Measurements from ENCODE around the gene MAP7D3. TPM values are rescaled to one million over a fixed set of nuclear protein-coding genes. Genes with fewer than 3 reads are reported as not detected.
A peak's percentile ranks its signal among the peaks of the same experiment; 100 is the strongest.

The MAP7D3 gene
- total RNA-seq, 1 donor from 2014 or later: 84.7 TPM

DNA sequence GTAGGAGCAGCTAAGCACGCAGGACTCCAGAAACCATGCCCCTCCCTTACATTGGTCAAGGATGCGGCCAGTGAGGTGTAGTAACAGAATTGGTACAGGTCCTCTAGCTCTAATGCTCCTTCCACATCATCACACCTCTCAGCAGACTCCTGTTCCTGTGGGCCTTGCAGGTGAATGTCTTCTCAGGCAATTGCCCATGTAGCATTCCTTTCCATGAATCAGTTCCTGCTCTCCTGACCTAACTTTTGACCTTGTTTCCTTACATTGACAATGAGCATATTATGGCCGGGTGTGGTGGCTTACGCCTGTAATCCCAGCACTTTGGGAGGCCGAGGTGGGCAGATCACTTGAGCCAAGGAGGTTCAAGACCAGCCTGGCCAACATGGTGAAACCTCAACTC is 31.3 kb downstream of the MAP7D3 start:
- TF ChIP-seq, protein P1, sequence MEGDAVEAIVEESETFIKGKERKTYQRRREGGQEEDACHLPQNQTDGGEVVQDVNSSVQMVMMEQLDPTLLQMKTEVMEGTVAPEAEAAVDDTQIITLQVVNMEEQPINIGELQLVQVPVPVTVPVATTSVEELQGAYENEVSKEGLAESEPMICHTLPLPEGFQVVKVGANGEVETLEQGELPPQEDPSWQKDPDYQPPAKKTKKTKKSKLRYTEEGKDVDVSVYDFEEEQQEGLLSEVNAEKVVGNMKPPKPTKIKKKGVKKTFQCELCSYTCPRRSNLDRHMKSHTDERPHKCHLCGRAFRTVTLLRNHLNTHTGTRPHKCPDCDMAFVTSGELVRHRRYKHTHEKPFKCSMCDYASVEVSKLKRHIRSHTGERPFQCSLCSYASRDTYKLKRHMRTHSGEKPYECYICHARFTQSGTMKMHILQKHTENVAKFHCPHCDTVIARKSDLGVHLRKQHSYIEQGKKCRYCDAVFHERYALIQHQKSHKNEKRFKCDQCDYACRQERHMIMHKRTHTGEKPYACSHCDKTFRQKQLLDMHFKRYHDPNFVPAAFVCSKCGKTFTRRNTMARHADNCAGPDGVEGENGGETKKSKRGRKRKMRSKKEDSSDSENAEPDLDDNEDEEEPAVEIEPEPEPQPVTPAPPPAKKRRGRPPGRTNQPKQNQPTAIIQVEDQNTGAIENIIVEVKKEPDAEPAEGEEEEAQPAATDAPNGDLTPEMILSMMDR (IDR thresholded peaks at IDR 0.05): no peak
- Mint-ChIP-seq H3K27ac (ENCODE audit: unreplicated experiment) (peak overlapping the region; percentile 52), H3K36me3 (ENCODE audit: unreplicated experiment) (peaks cover 52% of the 10 kb centered on the region), H3K4me3 (ENCODE audit: unreplicated experiment) (no peak overlapping the region), H3K4me1 (ENCODE audit: unreplicated experiment) (peaks cover 20% of the 10 kb centered on the region), H3K9me3 (ENCODE audit: unreplicated experiment) (no peaks in the 10 kb centered on the region), H3K27me3 (ENCODE audit: unreplicated experiment) (no peaks in the 10 kb centered on the region)
- DNase-seq (ENCODE audit: extremely low spot score, unreplicated experiment): no peak

DNA sequence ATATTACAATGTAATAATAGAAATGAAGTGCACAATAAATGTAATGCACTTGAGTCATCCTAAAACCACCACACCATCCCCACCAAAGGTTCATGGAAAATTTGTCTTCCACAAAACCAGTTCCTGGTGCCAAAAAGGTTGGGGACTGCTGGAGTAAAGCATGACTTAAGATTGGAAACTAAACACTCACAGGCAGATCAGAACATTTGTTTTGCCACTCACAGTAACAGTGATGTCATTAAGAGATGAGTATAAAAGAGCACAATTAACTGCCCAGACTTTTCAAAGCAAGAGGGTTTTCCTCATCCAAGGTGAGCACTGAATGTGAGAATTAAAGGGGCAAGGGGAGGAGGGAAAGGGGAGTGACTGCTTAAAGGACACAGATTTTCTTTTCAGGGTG is 35.6 kb downstream of the MAP7D3 start:
- Mint-ChIP-seq H3K9me3 (ENCODE audit: unreplicated experiment) (no peaks in the 10 kb centered on the region), H3K27ac (ENCODE audit: unreplicated experiment) (peak overlapping the region; percentile 94), H3K4me1 (ENCODE audit: unreplicated experiment) (peaks cover 52% of the 10 kb centered on the region), H3K36me3 (ENCODE audit: unreplicated experiment) (peaks cover 33% of the 10 kb centered on the region), H3K4me3 (ENCODE audit: unreplicated experiment) (no peak overlapping the region), H3K27me3 (ENCODE audit: unreplicated experiment) (no peaks in the 10 kb centered on the region)
- DNase-seq (ENCODE audit: extremely low spot score, unreplicated experiment): no peak
- TF ChIP-seq, protein P1 (IDR thresholded peaks at IDR 0.05): no peak

DNA sequence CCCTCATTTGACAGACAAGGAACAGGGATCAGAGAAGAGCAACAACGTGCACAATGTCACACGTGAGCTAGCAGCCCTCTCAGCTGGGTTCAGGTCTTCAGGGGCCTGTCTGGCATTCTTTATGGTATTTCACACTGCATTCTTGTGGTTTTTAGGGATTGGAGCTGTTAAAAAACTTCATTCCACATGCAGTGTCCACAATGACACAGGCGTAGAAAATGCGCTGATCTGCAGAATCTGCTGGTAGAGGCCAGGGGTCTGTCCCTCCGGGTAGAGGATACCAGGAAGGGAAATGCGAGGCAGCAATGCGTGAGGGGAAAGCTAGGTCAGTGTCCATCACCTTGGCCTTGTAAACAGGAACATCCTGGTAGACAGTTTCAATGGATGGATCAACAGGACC is 36.6 kb downstream of the MAP7D3 start:
- Mint-ChIP-seq H3K27ac (ENCODE audit: unreplicated experiment) (peak overlapping the region; percentile 94), H3K27me3 (ENCODE audit: unreplicated experiment) (no peaks in the 10 kb centered on the region), H3K36me3 (ENCODE audit: unreplicated experiment) (peaks cover 36% of the 10 kb centered on the region), H3K4me1 (ENCODE audit: unreplicated experiment) (peaks cover 62% of the 10 kb centered on the region), H3K9me3 (ENCODE audit: unreplicated experiment) (no peaks in the 10 kb centered on the region), H3K4me3 (ENCODE audit: unreplicated experiment) (no peak overlapping the region)
- TF ChIP-seq, protein P1 (IDR thresholded peaks at IDR 0.05): no peak
- peak; percentile 92 for DNase-seq (ENCODE audit: extremely low spot score, unreplicated experiment)

DNA sequence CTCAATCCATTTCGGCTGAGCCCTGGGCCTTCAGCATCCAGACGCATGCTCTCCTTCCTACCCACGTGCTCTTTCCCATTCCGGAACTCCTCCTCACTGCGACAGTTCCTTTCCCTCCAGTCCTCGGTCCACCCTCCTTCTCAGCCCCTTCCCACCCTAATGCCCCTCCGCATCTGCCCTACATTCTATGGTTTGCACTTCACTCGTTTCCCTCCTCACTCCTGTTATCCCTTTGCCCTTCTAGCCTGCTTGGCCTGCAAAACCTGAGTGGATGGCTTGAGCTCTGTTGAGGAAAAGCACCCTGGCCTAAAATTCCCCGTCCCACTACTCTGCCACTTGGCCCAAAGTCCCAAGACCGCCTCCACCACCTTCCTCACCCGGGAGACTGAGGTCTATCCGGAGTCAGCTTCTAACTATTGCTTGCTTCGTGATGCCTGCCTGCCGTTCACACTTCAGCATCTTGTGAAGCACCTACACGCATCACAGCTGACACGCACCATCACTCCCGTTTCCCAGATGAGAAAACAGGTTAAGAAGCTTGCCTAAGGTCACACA is 38.6 kb downstream of the MAP7D3 start:
- H3K4me1 Mint-ChIP-seq (ENCODE audit: unreplicated experiment): peaks cover 72% of the 10 kb centered on the region
- no peaks in the 10 kb centered on the region for H3K9me3 Mint-ChIP-seq (ENCODE audit: unreplicated experiment)
- H3K36me3 Mint-ChIP-seq (ENCODE audit: unreplicated experiment): peaks cover 30% of the 10 kb centered on the region
- no peak for DNase-seq (ENCODE audit: extremely low spot score, unreplicated experiment)
- TF ChIP-seq, protein P1 (IDR thresholded peaks at IDR 0.05): no peak
- H3K27ac Mint-ChIP-seq (ENCODE audit: unreplicated experiment): peak overlapping the region; percentile 94
- no peak overlapping the region for H3K4me3 Mint-ChIP-seq (ENCODE audit: unreplicated experiment)
- H3K27me3 Mint-ChIP-seq (ENCODE audit: unreplicated experiment): no peaks in the 10 kb centered on the region

DNA sequence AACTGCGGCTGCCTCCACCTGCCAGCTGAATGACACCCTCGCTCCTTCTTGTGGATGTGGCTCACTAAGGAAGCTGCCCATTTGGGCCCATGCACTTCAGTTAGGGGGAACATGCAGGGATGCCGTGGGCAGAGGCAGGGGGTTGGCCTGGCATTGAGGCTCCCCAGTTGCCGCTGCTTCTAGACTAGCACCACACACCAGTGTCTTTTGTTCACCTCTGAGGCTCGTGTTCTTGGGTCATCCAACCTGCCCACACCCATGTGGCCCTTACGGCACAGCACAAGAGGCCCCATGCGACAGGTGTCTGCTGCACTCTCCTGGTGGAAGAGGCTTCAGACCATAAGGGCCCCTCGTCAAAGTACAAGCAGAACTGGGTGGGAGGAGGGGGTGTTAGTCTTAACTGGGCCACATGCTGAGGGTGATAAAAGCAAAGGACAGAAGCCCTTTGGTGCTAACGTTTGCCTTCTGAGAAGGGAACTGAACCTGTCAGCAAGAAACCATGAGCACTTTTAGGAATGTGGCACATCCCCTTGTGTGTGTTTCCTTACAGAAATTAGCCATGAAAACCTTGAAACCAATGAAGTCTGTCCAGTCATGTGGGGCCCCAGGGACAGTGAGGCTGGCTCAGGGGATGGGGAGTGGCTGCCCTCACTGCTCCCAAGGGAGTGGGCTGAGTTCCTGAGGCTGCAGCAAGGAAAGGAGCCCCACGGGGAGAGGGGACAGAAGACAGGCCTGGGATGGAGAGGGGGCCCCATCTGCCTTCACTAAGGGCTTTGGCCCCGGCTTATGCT is 39.2 kb downstream of the MAP7D3 start:
- TF ChIP-seq, protein P1 (IDR thresholded peaks at IDR 0.05): no peak
- peak overlapping the region; percentile 94 for H3K27ac Mint-ChIP-seq (ENCODE audit: unreplicated experiment)

More for the DNA sequence above, 39.2 kb downstream of the MAP7D3 start:
- no peaks in the 10 kb centered on the region for H3K9me3 Mint-ChIP-seq (ENCODE audit: unreplicated experiment)
- peak overlapping the region; percentile 20 for H3K4me3 Mint-ChIP-seq (ENCODE audit: unreplicated experiment)
- H3K36me3 Mint-ChIP-seq (ENCODE audit: unreplicated experiment): peaks cover 27% of the 10 kb centered on the region
- no peaks in the 10 kb centered on the region for H3K27me3 Mint-ChIP-seq (ENCODE audit: unreplicated experiment)
- no peak for DNase-seq (ENCODE audit: extremely low spot score, unreplicated experiment)
- peaks cover 76% of the 10 kb centered on the region for H3K4me1 Mint-ChIP-seq (ENCODE audit: unreplicated experiment)

Measured in osteocyte (in vitro differentiated cells).